ENCODE data around the gene SNRK. TPM values are rescaled to one million over a fixed set of nuclear protein-coding genes. Genes with fewer than 3 reads are reported as not detected.

Gene SNRK
- total and polyA plus RNA-seq, 2 donors (not counting 3 experiments of a cell fraction or from before 2014, with no cell fraction given), result 43.3 to 99.9 TPM

DNA sequence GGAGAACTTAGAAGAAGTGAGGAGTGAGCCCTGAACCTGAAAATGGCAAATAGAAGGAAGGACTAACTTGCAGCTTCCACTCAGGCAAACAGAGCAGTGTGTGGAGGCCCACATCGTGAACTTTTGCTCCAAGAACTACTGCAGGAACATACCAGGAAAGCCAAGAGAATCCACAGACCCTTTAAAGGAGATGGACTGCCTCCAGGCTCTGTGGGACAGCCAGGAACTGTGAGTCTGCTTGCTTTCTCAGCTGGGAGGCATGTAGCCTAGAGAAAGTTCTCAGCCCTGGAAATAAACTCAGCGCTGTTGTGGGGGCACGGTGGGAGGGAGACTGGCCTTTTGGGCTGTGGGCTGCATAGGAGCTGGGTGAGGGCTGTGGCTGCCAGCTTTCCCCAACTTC is 93.0 kb downstream of the SNRK start:
- FAIRE-seq (no peak), DNase-seq (ENCODE audit: low read depth, low spot score) (no peak)
- Histone ChIP-seq H3K79me2 (ENCODE audit: control insufficient read depth, insufficient read depth, low read length) (no peaks in the 10 kb centered on the region), H3K27me3 (ENCODE audit: control insufficient read depth in 2 of 2, insufficient read depth in 2 of 2, low read length in 2 of 2) (no peaks in the 10 kb centered on the region), H3K36me3 (ENCODE audit: control insufficient read depth in 2 of 2, extremely low read depth in 1 of 2, insufficient read depth in 2 of 2, low read length in 2 of 2) (no peaks in the 10 kb centered on the region), H3K4me1 (ENCODE audit: control insufficient read depth, extremely low read depth, insufficient read depth, low read length) (peaks cover 4% of the 10 kb centered on the region), H3K9ac (replicated peaks; ENCODE audit: extremely low read depth, insufficient read depth, low read length) (no peak overlapping the region), H3K9me1 (replicated peaks; ENCODE audit: control insufficient read depth, extremely low read depth, insufficient read depth, low read length) (no peaks in the 10 kb centered on the region), H3K4me3 (replicated peaks in 1 of 3; ENCODE audit: insufficient read depth in 1 of 3, low read depth in 1 of 3, low read length in 3 of 3) (no peak overlapping the region), H2AFZ (ENCODE audit: low read depth, low read length) (no peak overlapping the region), H3K4me2 (ENCODE audit: insufficient read depth, low read length) (no peak overlapping the region), H4K20me1 (replicated peaks; ENCODE audit: control insufficient read depth, extremely low read depth, insufficient read depth, low read length) (no peaks in the 10 kb centered on the region), H3K27ac (ENCODE audit: insufficient read depth, low read depth, low read length) (no peak overlapping the region), H3K9me3 (replicated peaks; ENCODE audit: control insufficient read depth, insufficient read depth, low read length) (no peaks in the 10 kb centered on the region)
- intact Hi-C loops (cut with micrococcal nuclease) (no loop called here), dilution Hi-C loops (cut with MboI; ENCODE audit: extremely low pct_ligation_motif_present, low sequenced_read_pairs) (loop anchor here (25.0 kb wide), 1 partner anchor 192 kb away; no protein-coding TSS in a partner anchor)
- TF ChIP-seq POLR2A (IDR thresholded peaks at IDR 0.05; ENCODE audit: low read depth, low read length) (no peak), MYC (IDR thresholded peaks at IDR 0.05; ENCODE audit: low read depth, low read length) (no peak), FOS (IDR thresholded peaks at IDR 0.05; ENCODE audit: borderline replicate concordance, insufficient read depth, low read length) (no peak), EZH2 (IDR thresholded peaks at IDR 0.05; ENCODE audit: borderline replicate concordance, low read depth, low read length, severe bottlenecking) (no peak), GATA2 (IDR thresholded peaks at IDR 0.05; ENCODE audit: insufficient read depth, insufficient read length, low read depth, low read length) (no peak), JUN (IDR thresholded peaks at IDR 0.05; ENCODE audit: borderline replicate concordance, insufficient read depth, insufficient read length, low read depth) (no peak), POLR2AphosphoS5 (IDR thresholded peaks at IDR 0.05; ENCODE audit: insufficient read depth, low read depth, low read length) (no peak)
- TF ChIP-seq, protein P1, sequence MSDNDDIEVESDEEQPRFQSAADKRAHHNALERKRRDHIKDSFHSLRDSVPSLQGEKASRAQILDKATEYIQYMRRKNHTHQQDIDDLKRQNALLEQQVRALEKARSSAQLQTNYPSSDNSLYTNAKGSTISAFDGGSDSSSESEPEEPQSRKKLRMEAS (IDR thresholded peaks at IDR 0.05; ENCODE audit: insufficient read depth, insufficient read length), result no peak
- TF ChIP-seq, protein P2, sequence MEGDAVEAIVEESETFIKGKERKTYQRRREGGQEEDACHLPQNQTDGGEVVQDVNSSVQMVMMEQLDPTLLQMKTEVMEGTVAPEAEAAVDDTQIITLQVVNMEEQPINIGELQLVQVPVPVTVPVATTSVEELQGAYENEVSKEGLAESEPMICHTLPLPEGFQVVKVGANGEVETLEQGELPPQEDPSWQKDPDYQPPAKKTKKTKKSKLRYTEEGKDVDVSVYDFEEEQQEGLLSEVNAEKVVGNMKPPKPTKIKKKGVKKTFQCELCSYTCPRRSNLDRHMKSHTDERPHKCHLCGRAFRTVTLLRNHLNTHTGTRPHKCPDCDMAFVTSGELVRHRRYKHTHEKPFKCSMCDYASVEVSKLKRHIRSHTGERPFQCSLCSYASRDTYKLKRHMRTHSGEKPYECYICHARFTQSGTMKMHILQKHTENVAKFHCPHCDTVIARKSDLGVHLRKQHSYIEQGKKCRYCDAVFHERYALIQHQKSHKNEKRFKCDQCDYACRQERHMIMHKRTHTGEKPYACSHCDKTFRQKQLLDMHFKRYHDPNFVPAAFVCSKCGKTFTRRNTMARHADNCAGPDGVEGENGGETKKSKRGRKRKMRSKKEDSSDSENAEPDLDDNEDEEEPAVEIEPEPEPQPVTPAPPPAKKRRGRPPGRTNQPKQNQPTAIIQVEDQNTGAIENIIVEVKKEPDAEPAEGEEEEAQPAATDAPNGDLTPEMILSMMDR (IDR thresholded peaks at IDR 0.05; ENCODE audit: extremely low read depth in 1 of 2, insufficient read depth in 1 of 2, low read depth in 1 of 2, low read length in 2 of 2), result no peak
- ChIA-PET CTCF (interaction anchor here (1.1 to 1.2 kb wide), 3 partner anchors 10 to 124 kb away, joined by 3 to 6 read pairs (median 3); no protein-coding TSS in a partner anchor), POLR2A (no interaction called here)
- BruUV-seq (replicated peaks), result no TSS peak

Measured in endothelial cell of umbilical vein (primary cell).